HG03432 (cell line): ENCODE results near the gene WASHC4.
A peak's percentile ranks its signal among the peaks of the same experiment; 100 is the strongest.
"Not testable (repeated sequence)": the region's sequence is repeated elsewhere in the genome, so short reads cannot be mapped to it uniquely, and the experiment has no call there.

ENCODE experiments used
- ATAC-seq: cut with Tn5 transposase; IDR thresholded peaks from one replicate; pipeline ENCODE4 v1.9.1; 2021; ENCODE audit warnings: mild to moderate bottlenecking, moderate library complexity; ENCODE audit not compliant: unreplicated experiment

The WASHC4 gene

GRCh38 chr12:105091476-105092206 lies 15.9 kb upstream of the WASHC4 start:
- no peak for ATAC-seq

- ATAC-seq = no peak
Observed at GRCh38 chr12:105092336-105092735, 15.2 kb upstream of the WASHC4 start.

- not testable (repeated sequence) for ATAC-seq
Observed at GRCh38 chr12:105095338-105095737, 12.2 kb upstream of the WASHC4 start.

GRCh38 chr12:105099356-105099755 lies 8.2 kb upstream of the WASHC4 start:
- ATAC-seq = no peak

GRCh38 chr12:105100207-105100985 lies 7.1 kb upstream of the WASHC4 start:
- no peak for ATAC-seq

- no peak for ATAC-seq
Observed at GRCh38 chr12:105100998-105101397, 6.5 kb upstream of the WASHC4 start.

GRCh38 chr12:105102673-105103072 lies 4.9 kb upstream of the WASHC4 start:
- no peak for ATAC-seq

- ATAC-seq = no peak
Observed at GRCh38 chr12:105104762-105105161, 2.8 kb upstream of the WASHC4 start.

- no peak for ATAC-seq
Observed at GRCh38 chr12:105106621-105107020, 910 bp upstream of the WASHC4 start.

- ATAC-seq = peak; percentile 9
Observed at GRCh38 chr12:105107171-105107493, 399 bp upstream of the WASHC4 start.

GRCh38 chr12:105109465-105110212 lies 2.1 kb downstream of the WASHC4 start:
- peak; percentile 30 for ATAC-seq

GRCh38 chr12:105110851-105111250 lies 3.3 kb downstream of the WASHC4 start:
- ATAC-seq = no peak

GRCh38 chr12:105113094-105113493 lies 5.6 kb downstream of the WASHC4 start:
- no peak for ATAC-seq

GRCh38 chr12:105116969-105117368 lies 9.4 kb downstream of the WASHC4 start:
- no peak for ATAC-seq

- no peak for ATAC-seq
Observed at GRCh38 chr12:105120551-105120950, 13.0 kb downstream of the WASHC4 start.

GRCh38 chr12:105138248-105138647 lies 30.7 kb downstream of the WASHC4 start:
- no peak for ATAC-seq

GRCh38 chr12:105141320-105141922 lies 33.9 kb downstream of the WASHC4 start:
- no peak for ATAC-seq

GRCh38 chr12:105142259-105142658 lies 34.7 kb downstream of the WASHC4 start:
- ATAC-seq = no peak

GRCh38 chr12:105156260-105156659 lies 48.7 kb downstream of the WASHC4 start:
- no peak for ATAC-seq

- ATAC-seq = no peak
Observed at GRCh38 chr12:105157606-105158005, 50.1 kb downstream of the WASHC4 start.

GRCh38 chr12:105158876-105159275 lies 51.3 kb downstream of the WASHC4 start:
- ATAC-seq = no peak
